Kidney (tissue), 14 donors: ENCODE data around the gene LRIT3. TPM values are rescaled to one million over a fixed set of nuclear protein-coding genes. Genes with fewer than 3 reads are reported as not detected.
A peak's percentile ranks its signal among the peaks of the same experiment; 100 is the strongest.

Experiments used
- DNase-seq, 5 donors: peaks; one replicate each; pipeline ENCODE4 v3.0.0-alpha.2; 2013 to 2020
- FAIRE-seq: peaks from 2 replicates; lab custom pipeline; 2012; peaks lifted over from hg19 to GRCh38; lab: Jason Lieb, UNC
- H3K27ac ChIP-seq, 2 donors: one replicate each; pipeline ENCODE4 v1.7.0; 2013; ENCODE audit warnings: low read depth in 2 of 2, low read length in 2 of 2, inconsistent platforms in 1 of 2
- H3K27me3 ChIP-seq: one replicate; pipeline ENCODE4 v1.7.1; 2013; ENCODE audit warnings: low read length, inconsistent platforms; ENCODE audit not compliant: control insufficient read depth, insufficient read depth
- H3K36me3 ChIP-seq, 3 donors: one replicate each; pipeline versions ENCODE4 v1.7.0 to v1.7.1; 2013; ENCODE audit warnings: low read length in 3 of 3, control low read depth in 1 of 3, inconsistent platforms in 1 of 3; ENCODE audit not compliant: insufficient read depth in 3 of 3, control insufficient read depth in 2 of 3
- H3K4me1 ChIP-seq, 3 donors: one replicate each; pipeline versions ENCODE4 v1.7.0 to v1.7.1; 2013; ENCODE audit warnings: low read length in 3 of 3, inconsistent platforms in 1 of 3, low read depth in 1 of 3; ENCODE audit not compliant: control insufficient read depth in 2 of 3, insufficient read depth in 2 of 3
- H3K4me3 ChIP-seq, 3 donors: one replicate each; pipeline versions ENCODE4 v1.7.0 to v1.8.1; 2013; ENCODE audit warnings: low read length in 3 of 3, control low read depth in 1 of 3, inconsistent platforms in 1 of 3
- H3K9ac ChIP-seq, 3 donors: one replicate each; pipeline versions ENCODE4 v1.7.0 to v1.7.1; 2013; ENCODE audit warnings: low read length in 3 of 3, control low read depth in 1 of 3, inconsistent platforms in 1 of 3
- H3K9me3 ChIP-seq, 3 donors: one replicate each; pipeline versions ENCODE4 v1.7.0 to v1.7.1; 2013; ENCODE audit warnings: low read length in 3 of 3, control low read depth in 1 of 3, inconsistent platforms in 1 of 3; ENCODE audit not compliant: control insufficient read depth in 2 of 3, insufficient read depth in 1 of 3
- intact Hi-C: fragments of 100-400 bp; cut with DNase I; formaldehyde crosslinking; loops from one replicate; pipeline ENCODE4 v1.11.1; 2022
- polyA plus RNA-seq: library from polyadenylated mRNA; stranded (reverse); fragments of 350-450 nt; fragmentation: Illumina TruSeq; extraction: RNeasy Lipid Tissue Mini Kit (QIAGEN cat#74804); gene quantifications from one replicate; pipeline ENCODE4 v1.2.3, GENCODE V29; 2014; ENCODE audit warnings: low read depth, low replicate concordance; ENCODE audit not compliant: insufficient read depth
- total RNA-seq: library from RNA; stranded (reverse); fragmentation: NEBNext Ultra II Directional; extraction: Animal tissue kit (Norgen Biotek cat#: 25700); gene quantifications from one replicate; pipeline ENCODE4 v1.2.1, GENCODE V29; 2021
- TF ChIP-seq, protein P1 (sequence below): IDR thresholded peaks from 3 replicates; pipeline ENCODE4 v1.5.1; 2012; ENCODE audit warnings: mild to moderate bottlenecking, moderate library complexity, borderline replicate concordance; ENCODE audit not compliant: insufficient read depth; ENCODE audit errors: extremely low read depth
- donor health status: control.
- donor health status: control.
- donor health status: control.
- donor health status: control.
- donor health status: control.
- donor health status: DM: yes; HTN: yes; CAD: no.
- donor health status: Normal renal cell carcinoma (clear cell type).

Gene LRIT3
- total and polyA plus RNA-seq, 2 donors from 2014 or later: 0.25 to 0.62 TPM

DNA sequence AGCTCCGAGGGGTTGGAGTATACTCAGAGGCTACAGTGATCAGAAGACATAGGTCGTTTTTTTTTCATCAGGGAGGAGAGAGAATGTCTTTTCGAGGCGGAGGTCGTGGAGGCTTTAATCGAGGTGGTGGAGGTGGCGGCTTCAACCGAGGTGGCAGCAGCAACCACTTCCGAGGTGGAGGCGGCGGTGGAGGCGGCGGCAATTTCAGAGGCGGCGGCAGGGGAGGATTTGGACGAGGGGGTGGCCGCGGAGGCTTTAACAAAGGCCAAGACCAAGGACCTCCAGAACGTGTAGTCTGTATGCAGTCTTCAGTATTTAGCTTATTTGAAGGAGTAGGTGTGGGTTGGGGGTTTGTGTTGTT, 31.8 kb upstream of the LRIT3 start:
- peak in 1 of 5 donors; percentile 10 for DNase-seq
- H3K9ac ChIP-seq: peak overlapping the region; percentile 78 to 99 (median 86)
- H3K4me1 ChIP-seq: peaks cover 0 to 7% (median 3%) of the 10 kb centered on the region in 3 donors
- intact Hi-C loops: no loop called here
- TF ChIP-seq, protein P1, sequence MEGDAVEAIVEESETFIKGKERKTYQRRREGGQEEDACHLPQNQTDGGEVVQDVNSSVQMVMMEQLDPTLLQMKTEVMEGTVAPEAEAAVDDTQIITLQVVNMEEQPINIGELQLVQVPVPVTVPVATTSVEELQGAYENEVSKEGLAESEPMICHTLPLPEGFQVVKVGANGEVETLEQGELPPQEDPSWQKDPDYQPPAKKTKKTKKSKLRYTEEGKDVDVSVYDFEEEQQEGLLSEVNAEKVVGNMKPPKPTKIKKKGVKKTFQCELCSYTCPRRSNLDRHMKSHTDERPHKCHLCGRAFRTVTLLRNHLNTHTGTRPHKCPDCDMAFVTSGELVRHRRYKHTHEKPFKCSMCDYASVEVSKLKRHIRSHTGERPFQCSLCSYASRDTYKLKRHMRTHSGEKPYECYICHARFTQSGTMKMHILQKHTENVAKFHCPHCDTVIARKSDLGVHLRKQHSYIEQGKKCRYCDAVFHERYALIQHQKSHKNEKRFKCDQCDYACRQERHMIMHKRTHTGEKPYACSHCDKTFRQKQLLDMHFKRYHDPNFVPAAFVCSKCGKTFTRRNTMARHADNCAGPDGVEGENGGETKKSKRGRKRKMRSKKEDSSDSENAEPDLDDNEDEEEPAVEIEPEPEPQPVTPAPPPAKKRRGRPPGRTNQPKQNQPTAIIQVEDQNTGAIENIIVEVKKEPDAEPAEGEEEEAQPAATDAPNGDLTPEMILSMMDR: no peak
- H3K36me3 ChIP-seq: peaks cover 4 to 5% (median 4%) of the 10 kb centered on the region in 3 donors
- no peaks in the 10 kb centered on the region for H3K27me3 ChIP-seq
- H3K9me3 ChIP-seq: no peaks in the 10 kb centered on the region
- H3K27ac ChIP-seq: peak overlapping the region in 1 of 2 donors; percentile 80
- peak overlapping the region; percentile 98 to 99 (median 99) for H3K4me3 ChIP-seq
- no peak for FAIRE-seq

DNA sequence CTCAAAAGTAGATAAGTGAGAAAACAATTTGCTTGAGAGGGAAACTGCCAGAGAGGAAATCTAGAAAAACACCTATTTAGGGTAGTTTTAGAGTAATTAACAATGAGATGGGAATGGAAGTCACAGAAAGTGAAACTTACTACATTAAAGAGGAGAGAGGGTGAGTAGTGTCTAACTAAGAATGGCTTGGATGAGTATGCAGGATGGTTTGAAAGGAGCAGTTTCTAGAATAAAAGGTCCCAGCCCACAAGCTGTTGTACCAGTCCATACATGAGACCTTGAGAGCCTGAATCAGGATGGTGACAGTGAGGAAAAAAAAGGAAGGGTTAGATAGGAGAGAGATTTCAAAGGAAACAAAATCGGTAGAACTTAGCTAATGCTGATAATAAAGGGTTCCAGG, 31.0 kb upstream of the LRIT3 start:
- peaks cover 0 to 7% (median 3%) of the 10 kb centered on the region in 3 donors for H3K4me1 ChIP-seq
- H3K27ac ChIP-seq: no peak overlapping the region
- H3K9ac ChIP-seq: peak overlapping the region in 1 of 3 donors; percentile 86
- H3K4me3 ChIP-seq: peak overlapping the region in 1 of 3 donors; percentile 98
- TF ChIP-seq, protein P1: no peak
- no peaks in the 10 kb centered on the region for H3K27me3 ChIP-seq
- intact Hi-C loops: no loop called here
- no peak for FAIRE-seq
- no peaks in the 10 kb centered on the region for H3K9me3 ChIP-seq
- DNase-seq: no peak
- peaks cover 4 to 5% (median 4%) of the 10 kb centered on the region in 3 donors for H3K36me3 ChIP-seq

DNA sequence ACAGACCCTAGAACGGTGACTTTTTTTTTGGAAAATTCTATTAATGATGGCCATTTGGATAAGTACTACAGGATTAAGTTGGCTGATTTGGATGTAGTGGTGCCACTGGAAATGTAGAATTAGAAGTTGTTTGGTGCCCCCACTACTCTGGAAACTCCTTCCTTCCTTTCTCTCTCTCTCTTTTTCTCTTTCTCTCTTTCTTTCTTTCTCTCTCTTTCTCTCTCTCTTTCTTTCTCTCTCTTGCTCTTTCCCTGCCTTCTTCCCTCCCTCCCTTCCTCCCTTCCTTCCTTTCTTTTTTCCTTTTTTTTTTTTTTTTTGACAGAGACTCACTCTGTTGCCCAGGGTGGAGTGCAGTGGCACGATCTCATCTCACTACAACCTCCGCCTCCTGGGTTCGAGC, 29.6 kb upstream of the LRIT3 start:
- Histone ChIP-seq H3K4me1 (peaks cover 0 to 7% (median 3%) of the 10 kb centered on the region in 3 donors), H3K9ac (no peak overlapping the region), H3K36me3 (peaks cover 6 to 9% (median 7%) of the 10 kb centered on the region in 3 donors), H3K27ac (no peak overlapping the region), H3K27me3 (no peaks in the 10 kb centered on the region), H3K4me3 (no peak overlapping the region), H3K9me3 (no peaks in the 10 kb centered on the region)
- TF ChIP-seq, protein P1: no peak
- intact Hi-C loops: no loop called here
- no peak for DNase-seq
- FAIRE-seq: no peak

DNA sequence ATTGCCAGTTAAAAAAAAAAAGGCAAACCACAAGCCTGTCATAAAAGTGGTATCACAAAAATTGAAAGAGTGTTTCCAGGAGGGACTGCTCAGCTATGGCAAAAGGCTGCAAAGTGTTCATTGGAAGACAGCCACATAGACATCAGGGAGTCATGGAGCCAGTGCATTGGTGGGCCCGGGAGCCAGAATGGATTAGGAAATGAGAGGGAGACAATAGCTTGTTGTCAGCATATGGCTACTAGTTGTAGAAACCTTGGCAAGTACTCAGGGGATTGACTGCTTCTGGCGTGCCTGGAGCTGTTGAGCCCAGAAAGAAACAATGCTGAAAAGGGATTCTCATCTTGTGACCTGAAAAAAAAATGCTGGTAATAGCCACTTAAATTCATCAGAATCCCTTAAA, 27.3 kb upstream of the LRIT3 start:
- FAIRE-seq: no peak
- DNase-seq: no peak
- H3K9ac ChIP-seq: no peak overlapping the region
- H3K27me3 ChIP-seq: no peaks in the 10 kb centered on the region
- peaks cover 0 to 7% (median 3%) of the 10 kb centered on the region in 3 donors for H3K4me1 ChIP-seq
- no peaks in the 10 kb centered on the region for H3K9me3 ChIP-seq
- TF ChIP-seq, protein P1: no peak
- no peak overlapping the region for H3K4me3 ChIP-seq
- intact Hi-C loops: loop anchor here (10.0 kb wide), 1 partner anchor 396 kb away; no protein-coding TSS in a partner anchor
- H3K27ac ChIP-seq: no peak overlapping the region
- H3K36me3 ChIP-seq: peaks cover 7 to 9% (median 8%) of the 10 kb centered on the region in 3 donors
